Activated naive CD8-positive, alpha-beta T cell (primary cell): ENCODE results near the gene NBEAL2.

Experiments
- H3K27ac Mint-ChIP-seq: one replicate; pipeline ENCODE4 v1.8.0; 2021; ENCODE audit warnings: mixed read lengths
- H3K27me3 Mint-ChIP-seq: one replicate; pipeline ENCODE4 v1.8.0; 2021; ENCODE audit warnings: mixed read lengths
- H3K36me3 Mint-ChIP-seq: one replicate; pipeline ENCODE4 v1.8.0; 2021; ENCODE audit warnings: mixed read lengths
- H3K4me1 Mint-ChIP-seq: one replicate; pipeline ENCODE4 v1.8.0; 2021; ENCODE audit warnings: low read depth, mixed read lengths
- H3K4me3 Mint-ChIP-seq: one replicate; pipeline ENCODE4 v1.8.0; 2021; ENCODE audit warnings: mild to moderate bottlenecking, mixed read lengths
- H3K9me3 Mint-ChIP-seq: one replicate; pipeline ENCODE4 v1.8.0; 2021; ENCODE audit warnings: low read depth, mixed read lengths

Gene NBEAL2

DNA sequence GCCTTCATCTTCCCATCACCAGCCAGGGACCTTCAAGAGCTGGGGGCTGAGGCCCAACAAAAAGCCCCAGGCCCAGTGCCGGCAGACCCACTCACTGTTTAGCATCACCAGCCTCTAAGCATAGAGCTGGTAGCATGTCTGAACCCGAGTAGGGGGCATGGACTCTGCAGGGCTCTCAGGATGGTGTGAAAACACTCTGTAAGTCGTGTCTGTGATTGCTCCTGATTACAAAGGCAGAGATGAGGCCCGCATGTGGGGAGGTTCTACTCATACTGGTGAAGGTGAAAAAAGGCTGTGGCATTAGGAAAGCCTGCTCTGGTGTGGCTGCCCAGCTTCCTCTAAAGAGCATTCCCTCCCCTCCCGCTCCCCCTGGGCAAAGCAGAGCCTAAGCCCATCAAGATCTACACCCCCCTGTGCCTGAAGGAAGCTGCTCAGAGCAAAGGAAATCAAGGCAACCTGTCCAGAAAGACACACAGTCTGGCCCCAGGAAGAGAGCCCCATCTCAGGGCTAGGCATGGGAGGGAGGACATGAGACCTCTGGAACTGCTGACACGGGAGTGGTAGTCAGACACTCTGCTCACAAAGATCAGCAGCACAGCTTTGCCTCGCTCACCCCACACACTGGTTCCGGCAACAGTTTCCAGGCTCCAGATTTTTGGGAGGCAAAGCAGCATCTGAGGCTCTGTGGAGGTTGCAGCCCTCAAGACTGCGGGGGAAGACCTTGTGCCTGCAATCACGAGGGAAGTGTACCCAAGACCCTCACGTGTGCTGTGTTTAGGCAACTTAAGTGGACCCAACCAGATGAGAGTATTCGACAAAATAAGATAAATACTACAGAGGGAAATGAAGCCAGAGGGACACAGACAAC is 39.7 kb upstream of the NBEAL2 start:
- Mint-ChIP-seq H3K27me3 (no peaks in the 10 kb centered on the region), H3K4me3 (no peak overlapping the region), H3K9me3 (no peaks in the 10 kb centered on the region), H3K27ac (peak overlapping the region; percentile 65), H3K4me1 (peaks cover 44% of the 10 kb centered on the region), H3K36me3 (peaks cover 4% of the 10 kb centered on the region)

DNA sequence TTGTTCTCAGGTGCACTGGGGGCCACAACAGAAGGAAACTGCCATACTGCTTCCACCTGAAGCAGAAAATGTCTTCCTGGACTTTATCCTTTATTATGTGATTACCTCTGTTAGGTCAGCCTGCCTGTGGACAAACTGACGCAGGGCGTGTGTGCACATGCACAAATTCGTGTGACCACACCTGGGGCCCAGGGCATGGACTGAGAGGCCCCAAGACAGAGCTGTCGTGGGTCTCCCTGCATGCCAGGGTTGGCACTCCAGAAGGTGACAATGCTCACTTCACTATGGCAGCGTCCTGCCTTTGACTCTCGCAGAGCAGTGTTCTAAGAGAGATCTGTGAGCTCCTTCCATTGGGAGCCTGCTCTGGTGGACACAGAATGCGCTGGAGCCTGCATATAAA is 37.4 kb upstream of the NBEAL2 start:
- Mint-ChIP-seq H3K4me1 (peaks cover 53% of the 10 kb centered on the region), H3K27me3 (no peaks in the 10 kb centered on the region), H3K9me3 (no peaks in the 10 kb centered on the region), H3K36me3 (peaks cover 8% of the 10 kb centered on the region), H3K27ac (no peak overlapping the region), H3K4me3 (no peak overlapping the region)

DNA sequence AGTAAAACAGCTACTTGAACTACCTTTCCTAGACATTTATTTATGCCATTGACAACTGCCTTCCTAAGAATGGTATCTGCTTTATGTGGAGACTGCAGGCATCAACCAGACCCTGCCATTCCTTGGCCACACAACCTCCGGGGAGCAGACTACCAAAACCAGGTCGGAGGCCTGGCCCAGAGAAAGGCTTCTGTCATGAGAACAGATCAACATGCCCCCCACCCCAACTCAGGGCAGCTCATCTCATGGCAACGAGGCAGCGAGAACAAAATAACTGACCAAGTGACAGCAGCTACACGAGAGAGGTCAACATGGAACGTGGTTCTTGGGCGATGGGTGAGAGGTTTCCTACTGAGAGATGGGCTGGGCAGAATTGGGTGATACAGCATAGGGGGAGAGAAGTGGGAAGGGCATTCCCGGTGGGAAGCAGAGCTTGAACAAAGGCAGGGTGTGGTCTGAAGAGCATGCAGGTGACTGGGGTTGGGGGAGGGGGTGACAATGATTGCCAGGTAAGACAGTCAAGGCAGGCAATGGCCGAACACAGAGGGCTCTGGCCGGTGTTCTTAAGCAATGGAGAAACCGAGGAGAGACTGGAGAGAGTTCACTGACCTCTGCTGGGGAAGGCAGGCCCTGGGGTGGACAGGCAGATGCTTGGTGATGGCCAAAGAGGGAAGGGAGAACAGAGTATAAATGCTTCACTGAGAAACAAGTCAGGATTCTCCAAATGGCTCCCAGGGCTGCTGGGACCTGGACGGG is 36.8 kb upstream of the NBEAL2 start:
- Mint-ChIP-seq H3K9me3 (no peaks in the 10 kb centered on the region), H3K4me3 (no peak overlapping the region), H3K27ac (no peak overlapping the region), H3K36me3 (peaks cover 8% of the 10 kb centered on the region), H3K4me1 (peaks cover 59% of the 10 kb centered on the region), H3K27me3 (no peaks in the 10 kb centered on the region)

DNA sequence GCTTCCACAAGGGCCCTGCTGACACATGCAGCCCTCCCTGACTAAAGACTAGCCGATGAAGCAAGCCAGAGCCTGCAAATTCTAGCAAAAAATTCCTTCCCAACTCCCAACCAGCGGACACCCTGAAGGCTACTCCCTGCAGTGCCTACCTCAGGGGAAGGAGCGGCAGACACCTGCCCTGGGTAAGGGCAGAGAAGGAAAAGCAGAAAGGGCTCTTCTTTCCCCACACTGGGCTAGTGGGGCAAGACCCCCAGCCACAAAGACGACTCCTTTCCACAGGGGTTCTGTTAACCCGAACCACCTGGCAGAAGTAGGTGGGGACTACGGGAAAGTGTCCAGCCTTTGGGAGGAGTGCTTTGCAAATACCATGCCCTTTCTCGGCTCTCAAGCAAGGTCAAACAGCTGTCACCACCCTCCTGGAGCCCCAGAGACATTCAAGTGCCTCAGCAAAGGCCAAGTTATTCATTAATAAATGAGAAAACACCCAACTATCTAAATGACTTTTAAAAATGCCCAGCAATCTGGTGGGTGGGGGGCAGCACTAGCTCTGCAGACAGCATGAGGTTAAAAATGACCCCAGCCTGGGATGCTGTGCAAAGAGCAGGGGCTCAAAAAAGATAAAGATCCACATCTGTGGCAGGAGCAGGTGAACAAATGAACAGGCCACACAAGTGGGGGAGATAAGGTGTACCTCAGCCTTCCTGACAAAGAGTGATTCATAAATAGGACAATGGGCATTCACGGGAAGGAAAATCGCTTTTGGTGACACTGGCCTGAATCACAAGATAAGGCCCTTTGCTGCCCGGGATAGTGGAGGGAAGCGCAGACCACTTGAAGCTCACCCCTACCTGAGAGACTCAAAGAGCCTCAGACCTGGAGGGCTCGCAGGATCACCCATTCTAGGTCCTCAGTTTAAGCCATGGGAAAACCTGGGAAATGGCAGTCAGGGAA is 36.0 kb upstream of the NBEAL2 start:
- H3K27ac Mint-ChIP-seq, result no peak overlapping the region
- no peaks in the 10 kb centered on the region for H3K9me3 Mint-ChIP-seq
- H3K4me1 Mint-ChIP-seq, result peaks cover 65% of the 10 kb centered on the region
- no peak overlapping the region for H3K4me3 Mint-ChIP-seq
- H3K27me3 Mint-ChIP-seq, result no peaks in the 10 kb centered on the region
- H3K36me3 Mint-ChIP-seq, result peaks cover 8% of the 10 kb centered on the region

DNA sequence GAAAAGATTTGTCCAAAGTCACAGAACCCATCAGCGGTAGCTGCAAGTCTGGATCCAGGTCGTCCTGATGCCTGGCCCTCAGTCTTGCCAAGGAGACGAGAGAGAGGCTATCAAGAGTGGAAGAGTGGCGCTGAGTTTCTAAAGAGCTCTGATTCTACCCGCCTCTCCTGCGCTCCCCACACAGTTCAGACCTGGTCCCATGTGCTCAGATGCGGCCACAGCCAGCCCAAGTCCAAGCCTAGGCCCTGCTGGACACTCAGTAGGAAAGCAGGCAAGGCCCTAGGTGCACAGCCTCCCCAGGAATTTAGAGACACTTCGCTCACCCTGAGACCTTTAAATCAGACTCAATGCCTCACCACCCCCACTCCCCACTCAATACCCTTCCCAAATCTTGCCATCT is 35.3 kb upstream of the NBEAL2 start:
- Mint-ChIP-seq H3K9me3 (no peaks in the 10 kb centered on the region), H3K4me1 (peaks cover 67% of the 10 kb centered on the region), H3K27me3 (no peaks in the 10 kb centered on the region), H3K4me3 (no peak overlapping the region), H3K27ac (peak overlapping the region; percentile 41), H3K36me3 (peaks cover 8% of the 10 kb centered on the region)

DNA sequence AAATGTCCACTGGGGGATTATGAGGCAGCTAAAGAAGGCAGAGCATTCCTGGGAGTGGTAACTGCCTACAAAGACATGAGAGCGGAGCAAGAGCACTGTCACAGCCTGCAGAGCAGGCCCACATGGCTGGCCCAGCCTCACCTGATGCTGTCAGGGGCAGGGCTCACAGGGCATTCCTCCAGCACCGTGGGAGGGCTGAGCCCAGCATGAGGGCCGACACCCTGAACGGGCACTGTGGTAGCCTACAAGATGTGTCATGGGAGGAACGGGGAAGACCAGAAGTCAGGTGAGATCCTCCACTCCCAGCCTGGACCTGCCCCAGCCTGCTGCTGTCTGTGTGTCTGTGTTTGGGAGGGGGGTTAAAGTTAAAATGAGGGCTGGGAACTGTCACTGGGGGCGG is 33.0 kb upstream of the NBEAL2 start:
- peaks cover 4% of the 10 kb centered on the region for H3K36me3 Mint-ChIP-seq
- peak overlapping the region; percentile 46 for H3K4me3 Mint-ChIP-seq
- H3K9me3 Mint-ChIP-seq, result no peaks in the 10 kb centered on the region
- peak overlapping the region; percentile 86 for H3K27ac Mint-ChIP-seq
- H3K27me3 Mint-ChIP-seq, result no peaks in the 10 kb centered on the region
- peaks cover 71% of the 10 kb centered on the region for H3K4me1 Mint-ChIP-seq

DNA sequence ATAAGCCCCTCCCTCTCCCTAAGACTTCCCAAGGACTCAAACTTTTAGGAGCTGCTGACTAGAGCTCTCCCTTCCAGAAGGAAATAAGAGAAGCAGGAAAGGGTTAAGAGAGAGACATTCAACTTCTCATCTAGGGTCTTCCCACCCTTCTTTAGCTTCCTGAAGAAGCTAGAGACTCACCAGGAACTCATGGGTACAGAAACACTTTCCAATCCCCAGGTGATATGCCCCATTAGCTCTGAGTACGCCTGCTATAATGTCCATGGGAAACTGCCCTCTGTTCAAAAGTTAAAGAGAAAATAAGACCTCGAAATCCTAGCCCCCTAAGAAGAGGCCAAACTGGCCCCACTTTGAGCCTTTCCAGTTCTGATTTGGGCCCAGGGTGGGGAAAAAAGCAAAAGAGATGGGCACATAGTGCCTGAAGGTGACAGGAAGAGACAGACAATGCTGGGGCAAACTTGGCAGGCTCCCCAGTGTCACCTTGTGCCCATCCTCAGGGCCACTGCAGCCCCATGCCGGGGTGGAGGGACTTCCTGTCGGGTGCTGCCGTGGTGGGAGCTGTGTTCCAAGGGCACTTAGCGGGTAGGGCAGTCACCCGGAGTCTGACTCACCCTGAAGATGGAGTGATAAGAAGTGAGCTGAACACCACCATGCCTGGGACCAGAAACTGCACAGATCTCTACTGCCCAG is 32.5 kb upstream of the NBEAL2 start:
- Mint-ChIP-seq H3K27ac (peak overlapping the region; percentile 86), H3K9me3 (no peaks in the 10 kb centered on the region), H3K4me1 (peaks cover 74% of the 10 kb centered on the region), H3K27me3 (no peaks in the 10 kb centered on the region), H3K36me3 (peaks cover 4% of the 10 kb centered on the region), H3K4me3 (peak overlapping the region; percentile 80)

DNA sequence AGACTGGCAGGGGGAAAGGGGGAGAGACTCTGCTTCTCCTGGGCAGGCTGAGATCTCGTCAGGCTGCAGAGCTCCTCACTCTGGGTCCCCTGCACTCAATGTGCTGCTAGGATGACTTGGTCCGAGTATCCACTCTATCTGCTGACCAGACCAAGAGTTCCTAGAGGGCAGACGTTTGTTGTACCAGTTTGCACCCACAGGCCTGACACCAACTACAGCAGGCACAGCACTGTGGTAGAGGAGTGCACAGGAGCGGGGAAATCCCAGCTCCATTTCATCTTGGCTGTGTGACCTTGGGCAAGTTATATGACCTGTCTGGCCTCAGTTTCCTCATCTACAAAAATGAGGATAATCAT is 31.9 kb upstream of the NBEAL2 start:
- H3K4me1 Mint-ChIP-seq, result peaks cover 77% of the 10 kb centered on the region

DNA sequence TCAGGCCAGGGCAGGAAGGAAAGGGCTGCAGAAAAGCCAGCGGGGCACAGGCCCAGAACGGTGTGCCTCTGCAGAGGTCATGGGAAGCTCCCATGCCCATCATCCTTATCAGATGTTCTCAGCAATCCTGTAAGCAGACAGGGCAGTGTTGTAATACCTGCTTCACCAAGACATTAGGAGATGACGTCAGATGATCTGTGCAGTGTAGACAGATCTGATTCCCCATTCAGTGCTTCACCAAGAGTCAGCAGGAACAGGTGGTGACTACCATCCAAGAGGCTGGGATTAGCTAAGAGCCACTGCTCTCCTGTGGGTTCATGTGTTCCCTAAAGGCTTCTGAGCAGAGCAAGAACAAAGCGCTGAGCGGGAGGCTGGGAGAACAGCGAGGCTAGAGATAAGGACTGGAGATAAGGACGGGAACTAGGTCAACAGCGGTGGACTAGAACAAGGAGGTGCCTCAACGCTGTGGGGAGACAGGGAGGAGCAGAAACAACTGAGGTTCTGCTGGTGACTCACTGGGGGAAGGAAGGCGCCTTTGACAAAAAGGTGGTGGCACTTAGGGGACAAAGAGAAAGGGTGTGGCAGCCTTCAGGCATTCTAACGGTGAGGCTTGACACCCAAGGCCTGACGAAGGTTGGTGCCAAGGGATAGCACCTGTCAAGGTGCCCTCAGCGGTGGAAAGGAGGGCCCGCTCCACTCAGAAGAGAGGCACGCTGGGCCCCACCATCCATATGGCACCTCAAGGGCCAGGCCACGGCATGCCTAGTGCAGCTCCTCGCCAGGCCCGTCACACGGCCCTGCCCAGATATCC is 31.3 kb upstream of the NBEAL2 start:
- Mint-ChIP-seq H3K27ac (peak overlapping the region; percentile 86), H3K4me1 (peaks cover 79% of the 10 kb centered on the region), H3K36me3 (peaks cover 7% of the 10 kb centered on the region), H3K4me3 (peak overlapping the region; percentile 80), H3K9me3 (no peaks in the 10 kb centered on the region), H3K27me3 (no peaks in the 10 kb centered on the region)

More for the DNA sequence above, 31.9 kb upstream of the NBEAL2 start:
- H3K27me3 Mint-ChIP-seq, result no peaks in the 10 kb centered on the region
- peak overlapping the region; percentile 86 for H3K27ac Mint-ChIP-seq
- H3K4me3 Mint-ChIP-seq, result peak overlapping the region; percentile 80
- peaks cover 7% of the 10 kb centered on the region for H3K36me3 Mint-ChIP-seq
- no peaks in the 10 kb centered on the region for H3K9me3 Mint-ChIP-seq

DNA sequence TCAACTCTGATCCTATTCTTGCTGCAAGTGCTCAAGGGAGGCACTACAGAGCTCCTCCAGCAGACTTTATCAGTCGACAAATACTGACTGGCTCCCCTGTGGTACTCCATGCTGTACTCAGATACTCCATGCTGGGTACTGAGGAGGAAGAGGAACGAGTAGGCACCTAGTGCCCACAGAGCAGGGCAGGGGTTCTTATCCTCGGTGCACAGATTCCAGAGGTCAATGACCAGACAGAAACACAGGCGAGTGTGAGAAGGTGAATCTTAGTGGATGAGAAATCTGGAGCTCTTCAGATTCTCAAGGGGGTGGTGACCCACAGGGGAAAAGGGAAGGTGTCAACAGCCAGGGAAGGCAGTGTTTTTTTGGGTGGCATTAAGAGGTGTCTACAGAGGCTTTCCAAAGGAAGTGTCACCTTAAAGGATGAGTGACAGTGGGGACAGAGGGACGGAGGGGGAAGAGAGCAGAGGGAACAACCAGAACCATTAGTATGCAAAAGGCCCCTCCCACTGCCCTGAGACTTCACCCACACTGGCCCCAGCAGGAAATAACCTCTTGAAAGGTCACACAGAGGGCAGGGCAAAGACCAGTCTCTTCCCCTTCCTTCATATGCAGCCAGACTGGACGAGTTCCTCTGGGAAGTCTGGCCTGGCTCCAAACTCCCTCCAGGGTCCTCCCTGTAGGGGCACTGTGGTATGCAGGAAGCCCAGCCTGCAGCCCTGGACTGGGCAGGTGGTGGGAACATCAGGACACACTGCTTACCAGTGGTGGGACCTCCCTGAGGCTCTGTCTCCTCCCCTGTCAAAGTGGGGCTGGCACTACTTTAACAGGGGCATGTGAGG is 30.4 kb upstream of the NBEAL2 start:
- Mint-ChIP-seq H3K4me3 (peak overlapping the region; percentile 80), H3K36me3 (peaks cover 7% of the 10 kb centered on the region), H3K4me1 (peaks cover 84% of the 10 kb centered on the region)

DNA sequence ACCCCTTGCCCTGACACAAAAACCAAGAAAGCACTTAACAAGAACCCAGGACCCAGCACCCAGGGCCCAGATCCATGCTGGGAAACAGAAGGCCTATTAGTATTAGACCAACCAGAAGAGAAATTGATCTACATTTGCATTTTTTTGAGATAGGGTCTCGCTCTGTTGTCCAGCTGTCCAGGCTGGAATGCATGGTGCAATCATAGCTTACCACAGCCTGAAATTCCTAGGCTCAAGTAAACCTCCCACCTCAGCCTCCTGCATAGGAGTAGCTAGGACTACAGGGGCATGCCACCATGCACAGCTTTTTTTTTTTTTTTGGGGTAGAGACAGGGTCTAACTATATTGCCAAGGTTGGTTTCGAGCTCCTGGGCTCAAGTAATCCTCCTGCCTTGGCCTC is 29.3 kb upstream of the NBEAL2 start:
- H3K4me3 Mint-ChIP-seq, result no peak overlapping the region
- H3K27ac Mint-ChIP-seq, result peak overlapping the region; percentile 50
- H3K9me3 Mint-ChIP-seq, result no peaks in the 10 kb centered on the region
- H3K36me3 Mint-ChIP-seq, result peaks cover 7% of the 10 kb centered on the region
- H3K4me1 Mint-ChIP-seq, result peaks cover 88% of the 10 kb centered on the region
- no peaks in the 10 kb centered on the region for H3K27me3 Mint-ChIP-seq

More for the DNA sequence above, 30.4 kb upstream of the NBEAL2 start:
- H3K27me3 Mint-ChIP-seq, result no peaks in the 10 kb centered on the region
- peak overlapping the region; percentile 86 for H3K27ac Mint-ChIP-seq
- no peaks in the 10 kb centered on the region for H3K9me3 Mint-ChIP-seq

DNA sequence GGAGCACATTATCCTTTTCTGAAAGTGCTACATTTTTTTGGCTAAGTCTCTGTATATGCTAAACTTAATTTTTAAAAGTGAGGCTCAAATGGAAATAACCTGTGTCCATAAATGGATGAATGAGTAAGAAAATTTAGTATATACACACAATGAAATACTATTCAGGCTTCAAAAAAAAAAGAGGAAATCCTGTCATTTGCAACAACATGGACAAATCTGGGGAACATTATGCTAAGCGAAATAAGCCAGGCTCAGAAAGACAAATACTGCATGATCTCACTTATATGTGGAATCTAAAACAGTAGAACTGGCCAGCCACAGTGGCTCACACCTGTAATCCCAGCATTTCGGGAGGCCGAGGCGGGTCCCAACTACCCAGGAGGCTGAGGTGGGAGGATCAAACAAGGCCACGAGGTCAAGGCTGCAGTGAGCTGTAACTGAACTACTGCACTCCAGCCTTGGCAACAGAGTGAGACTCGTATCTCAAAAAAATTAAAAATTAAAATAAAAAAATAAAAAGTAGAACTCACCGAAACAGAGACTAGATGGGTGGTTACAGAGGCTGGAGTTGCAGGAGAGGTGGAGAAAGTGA is 28.7 kb upstream of the NBEAL2 start:
- H3K27me3 Mint-ChIP-seq, result no peaks in the 10 kb centered on the region
- H3K27ac Mint-ChIP-seq, result peak overlapping the region; percentile 41
- H3K4me3 Mint-ChIP-seq, result no peak overlapping the region
- peaks cover 88% of the 10 kb centered on the region for H3K4me1 Mint-ChIP-seq
- H3K9me3 Mint-ChIP-seq, result no peaks in the 10 kb centered on the region
- H3K36me3 Mint-ChIP-seq, result peaks cover 7% of the 10 kb centered on the region
